ENCODE results near the gene FTH1.

- TF ChIP-seq CTCF (conservative IDR thresholded peaks at IDR 0.05; ENCODE audit: low read depth, low read length), result no peak
- TF ChIP-seq EZH2 (IDR thresholded peaks at IDR 0.05; ENCODE audit: borderline replicate concordance, low read depth, low read length, poor library complexity, severe bottlenecking), result no peak
Observed at GRCh38 chr11:61964058-61964665, 3.3 kb downstream of the FTH1 start.
